RCC 7860 (cell line): ENCODE measurements around the gene RHOG.
"Not testable (repeated sequence)": the region's sequence is repeated elsewhere in the genome, so short reads cannot be mapped to it uniquely, and the experiment has no call there.

Experiments used
- DNase-seq: peaks from one replicate; pipeline ENCODE4 v3.0.0-alpha.2; 2015; ENCODE audit warnings: low spot score
- FAIRE-seq: peaks from 2 replicates; lab custom pipeline; 2012; peaks lifted over from hg19 to GRCh38; lab: Jason Lieb, UNC

Gene RHOG

DNA sequence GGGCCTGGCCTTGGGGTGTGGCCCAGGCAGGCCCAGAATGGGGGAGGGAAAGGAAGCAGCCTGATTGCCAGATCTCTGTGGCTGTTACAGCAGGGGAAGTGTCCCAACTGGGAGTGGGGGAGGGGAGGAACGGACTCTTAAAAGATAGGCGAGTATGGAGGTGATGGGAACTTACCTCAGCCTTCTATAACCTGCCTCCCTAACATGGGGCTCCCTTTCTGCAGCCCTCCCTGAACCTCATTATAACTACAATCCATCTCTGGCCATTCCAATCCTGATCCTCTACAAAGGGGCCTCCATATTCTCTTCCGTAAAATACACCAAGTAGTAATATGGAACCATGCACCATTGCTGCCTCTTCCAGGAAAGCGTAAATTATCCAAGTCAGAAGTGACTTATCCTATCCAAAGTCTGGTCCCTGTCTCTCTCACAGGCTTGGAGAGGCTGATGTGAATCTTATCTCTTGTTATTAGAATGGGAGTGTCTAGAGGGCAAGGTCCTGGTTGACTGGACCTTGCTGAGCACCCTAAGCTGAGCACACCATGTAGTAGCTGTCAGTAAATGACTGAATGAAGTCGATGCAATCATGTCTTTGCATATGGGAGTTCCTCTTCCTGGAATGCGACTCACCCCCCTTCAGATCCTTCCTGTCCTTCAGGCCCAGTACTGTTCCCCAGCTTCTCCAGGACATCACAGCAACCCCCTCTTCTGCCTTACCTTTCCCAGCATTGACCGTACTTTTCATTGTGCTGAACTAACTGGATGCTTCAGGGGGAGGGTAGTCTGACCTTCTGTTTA, 5.9 kb downstream of the RHOG start:
- DNase-seq (no peak), FAIRE-seq (no peak)

GRCh38 chr11:3834349-3834663, 6.5 kb downstream of the RHOG start:
- FAIRE-seq = no peak
- no peak for DNase-seq

DNA sequence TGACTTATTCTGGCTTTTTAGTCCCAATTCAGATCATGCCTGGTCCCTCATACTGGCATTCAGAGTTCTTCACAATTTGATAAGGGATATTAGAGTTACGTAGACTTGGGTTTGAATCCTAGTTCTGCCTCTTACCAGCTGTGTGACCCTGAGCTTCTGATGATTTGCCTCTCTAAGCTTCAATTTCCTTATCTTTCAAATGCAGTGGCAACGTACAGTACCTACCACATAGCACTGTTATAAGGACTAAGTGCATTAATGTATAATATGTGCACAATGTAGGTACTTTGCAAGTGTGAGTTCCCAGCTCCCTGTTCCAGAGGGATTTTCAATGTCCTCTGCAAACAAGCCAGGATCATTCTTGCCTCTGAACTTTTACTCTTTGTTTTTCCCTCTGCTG, 7.3 kb downstream of the RHOG start:
- DNase-seq (no peak), FAIRE-seq (no peak)

DNA sequence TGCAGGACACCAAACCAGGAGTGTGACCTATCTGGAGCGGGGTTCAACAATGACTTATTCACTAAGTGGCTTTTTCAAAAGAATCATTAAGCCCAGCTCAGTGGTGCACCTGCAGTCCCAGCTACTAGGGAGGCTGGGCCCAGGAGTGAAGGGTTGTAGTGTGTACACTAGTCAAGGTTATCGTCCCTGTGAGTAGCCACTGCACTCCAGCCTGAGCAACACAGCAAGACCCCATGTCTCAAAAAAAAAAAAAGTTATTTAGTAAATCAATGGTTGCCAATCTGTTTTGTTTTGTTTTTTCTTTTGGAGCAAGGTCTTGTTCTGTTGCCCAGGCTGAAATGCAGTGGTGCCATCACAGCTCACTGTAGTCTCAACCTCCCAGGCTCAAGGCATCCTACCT, 7.9 kb downstream of the RHOG start:
- FAIRE-seq = no peak
- no peak for DNase-seq

- no peak for DNase-seq
- FAIRE-seq = no peak
Measured at GRCh38 chr11:3831378-3832239, 9.2 kb downstream of the RHOG start.

DNA sequence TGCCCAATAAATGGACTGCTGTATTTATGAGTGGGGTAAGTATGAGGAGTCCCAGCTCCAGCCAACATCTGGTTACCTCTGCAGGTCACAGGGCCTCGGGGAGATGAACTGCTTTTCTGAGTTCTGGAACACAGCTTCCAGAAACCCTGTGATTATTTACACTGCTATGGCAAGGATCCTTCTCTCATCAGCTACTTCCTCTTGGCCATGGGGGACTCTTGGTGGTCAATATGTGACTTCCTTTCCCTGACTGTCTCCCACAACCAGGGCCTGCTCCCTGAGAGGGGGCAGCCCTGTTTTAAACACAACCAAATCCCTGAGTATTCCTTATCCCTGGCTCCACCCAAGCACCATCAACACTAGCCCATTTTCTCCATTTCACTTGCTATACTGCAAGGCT, 10.0 kb downstream of the RHOG start:
- FAIRE-seq (no peak), DNase-seq (no peak)

DNA sequence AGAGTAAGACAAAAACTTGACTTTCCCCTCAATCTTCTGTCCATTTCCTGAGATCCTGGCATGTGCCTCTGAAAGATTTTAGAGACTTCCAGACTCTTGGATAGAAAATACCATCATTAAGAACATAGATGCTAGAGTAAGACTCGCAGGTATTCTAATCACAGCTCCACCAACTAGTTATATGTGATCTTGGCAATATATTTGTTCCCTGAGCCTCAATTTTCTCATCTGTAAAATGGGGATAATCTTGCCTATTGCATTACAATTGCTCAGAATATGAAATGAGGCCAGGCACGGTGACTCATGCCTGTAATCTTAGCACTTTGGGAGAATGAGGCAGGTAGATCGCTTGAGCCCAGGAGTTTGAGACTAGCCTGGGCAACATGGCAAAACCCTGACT, 10.7 kb downstream of the RHOG start:
- DNase-seq = no peak
- no peak for FAIRE-seq

DNA sequence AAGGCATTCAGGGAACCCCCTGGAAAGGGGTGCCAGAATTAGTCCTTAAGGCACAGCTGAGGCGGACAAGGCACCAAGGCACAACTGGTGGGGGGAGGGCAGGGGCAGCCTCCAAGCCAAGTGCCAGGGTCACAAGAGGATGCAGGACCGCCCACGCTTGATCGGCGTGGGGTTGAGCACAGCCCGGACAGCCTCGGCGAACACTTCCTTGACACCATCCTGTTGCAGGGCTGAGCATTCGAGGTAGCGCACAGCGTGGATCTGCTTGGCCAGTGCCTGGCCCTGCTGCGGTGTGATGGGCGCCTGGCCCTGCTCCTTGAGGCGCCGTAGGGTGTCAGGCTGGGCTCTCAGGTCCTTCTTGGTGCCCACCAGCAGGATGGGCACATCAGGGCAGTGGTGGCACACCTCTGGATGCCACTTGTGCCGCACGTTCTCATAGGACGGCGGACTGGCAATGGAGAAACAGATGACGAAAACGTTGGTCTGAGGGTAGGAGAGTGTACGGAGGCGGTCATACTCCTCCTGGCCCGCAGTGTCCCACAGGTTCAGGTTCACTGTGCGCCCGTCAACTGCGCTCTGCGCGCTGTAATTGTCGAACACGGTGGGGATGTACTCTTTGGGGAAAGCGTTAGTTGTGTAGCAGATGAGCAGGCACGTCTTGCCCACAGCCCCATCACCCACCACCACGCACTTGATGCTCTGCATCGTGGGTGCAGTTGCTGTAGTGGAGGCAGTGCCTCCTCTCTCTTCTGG, 13.1 kb downstream of the RHOG start:
- DNase-seq (no peak), FAIRE-seq (no peak)

GRCh38 chr11:3826721-3827120, 14.0 kb downstream of the RHOG start:
- FAIRE-seq (no peak), DNase-seq (no peak)

DNA sequence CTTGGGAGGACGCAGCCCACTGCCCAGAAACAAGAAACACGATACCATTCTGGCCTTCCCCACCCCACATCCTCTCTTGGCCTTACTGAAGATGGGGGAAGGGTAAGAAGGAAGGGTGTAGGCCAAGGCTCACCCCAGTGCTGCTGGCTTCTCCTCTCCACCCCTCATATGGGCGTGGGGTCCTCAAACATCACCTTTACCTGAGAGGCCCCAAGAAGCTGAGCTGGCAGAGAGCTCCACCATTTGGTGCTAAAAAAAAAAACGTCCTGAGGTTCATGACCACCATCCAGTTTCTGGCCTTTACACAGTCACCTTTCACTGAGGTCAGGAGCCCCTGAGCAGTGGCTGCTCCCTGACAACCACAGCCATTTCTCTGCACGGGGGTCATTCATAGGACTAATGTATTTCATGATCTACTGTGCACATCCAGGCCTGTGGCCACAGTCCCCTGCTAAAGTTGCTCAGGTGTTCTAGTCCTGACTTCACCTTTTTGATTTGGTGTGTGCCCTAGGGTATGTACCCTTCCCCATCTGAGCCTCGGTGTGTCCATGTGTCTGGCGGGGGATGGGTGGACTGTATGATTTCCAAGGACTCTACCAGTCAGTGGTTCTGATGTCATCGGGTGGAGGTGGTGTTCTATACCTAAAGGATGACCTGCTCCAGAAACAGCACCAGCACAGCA, 15.1 kb downstream of the RHOG start:
- FAIRE-seq = no peak
- DNase-seq = no peak

DNA sequence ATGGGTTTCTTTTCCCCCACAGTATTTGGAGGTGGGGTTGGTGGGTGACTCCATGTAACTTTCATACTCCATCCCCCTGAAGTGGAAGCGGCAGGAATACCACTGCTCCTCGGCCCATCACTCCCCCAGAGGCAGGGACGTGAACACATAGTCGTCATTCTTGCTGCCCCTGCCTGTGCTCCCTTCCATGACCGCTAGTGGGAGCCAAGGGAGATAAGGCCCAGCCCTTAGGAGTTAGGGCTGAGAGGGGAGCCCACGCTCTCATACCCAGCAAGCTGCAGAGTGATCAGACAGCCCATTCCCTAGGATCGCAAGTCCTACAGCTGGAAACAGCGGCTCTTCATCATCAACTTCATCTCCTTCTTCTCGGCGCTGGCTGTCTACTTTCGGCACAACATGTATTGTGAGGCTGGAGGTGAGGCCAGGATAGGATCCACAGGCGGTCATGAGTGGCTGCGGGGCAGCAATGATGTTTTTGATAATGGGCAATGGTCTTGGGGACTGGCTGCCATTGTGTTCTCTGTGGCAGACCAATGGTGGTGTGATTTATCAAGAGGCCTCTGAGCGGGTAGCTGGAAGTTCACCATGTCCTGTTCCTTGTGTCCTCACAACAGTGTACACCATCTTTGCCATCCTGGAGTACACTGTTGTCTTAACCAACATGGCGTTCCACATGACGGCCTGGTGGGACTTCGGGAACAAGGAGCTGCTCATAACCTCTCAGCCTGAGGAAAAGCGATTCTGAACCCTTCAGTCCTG, 15.9 kb downstream of the RHOG start:
- FAIRE-seq = no peak
- DNase-seq = no peak

- no peak for DNase-seq
- FAIRE-seq = no peak
Measured at GRCh38 chr11:3823762-3824506, 16.8 kb downstream of the RHOG start.

GRCh38 chr11:3823303-3823702, 17.5 kb downstream of the RHOG start:
- peak; percentile 65 for FAIRE-seq
- DNase-seq = peak; percentile 48

DNA sequence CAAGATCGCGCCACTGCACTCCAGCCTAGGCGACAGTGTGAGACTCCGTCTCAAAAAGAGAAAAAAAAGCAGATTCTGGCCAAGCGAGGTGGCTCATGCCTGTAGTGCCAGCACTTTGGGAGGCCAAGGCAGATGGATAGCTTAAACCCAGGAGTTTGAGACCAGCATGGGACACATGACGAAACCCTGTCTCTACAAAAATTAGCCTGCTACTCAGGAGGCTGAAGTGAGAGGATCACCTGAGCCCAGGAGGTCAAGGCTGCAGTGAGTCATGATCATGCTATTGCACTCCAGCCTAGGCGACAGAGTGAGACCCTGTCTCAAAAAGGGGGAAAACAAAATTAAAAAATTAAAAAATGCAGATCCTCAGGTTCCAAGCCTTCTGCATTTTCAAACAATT, 18.4 kb downstream of the RHOG start:
- FAIRE-seq = no peak
- no peak for DNase-seq

GRCh38 chr11:3820971-3821370, 19.8 kb downstream of the RHOG start:
- FAIRE-seq = no peak
- DNase-seq = no peak

- FAIRE-seq (no peak), DNase-seq (no peak)
Measured at GRCh38 chr11:3817181-3817800, 23.5 kb downstream of the RHOG start.

DNA sequence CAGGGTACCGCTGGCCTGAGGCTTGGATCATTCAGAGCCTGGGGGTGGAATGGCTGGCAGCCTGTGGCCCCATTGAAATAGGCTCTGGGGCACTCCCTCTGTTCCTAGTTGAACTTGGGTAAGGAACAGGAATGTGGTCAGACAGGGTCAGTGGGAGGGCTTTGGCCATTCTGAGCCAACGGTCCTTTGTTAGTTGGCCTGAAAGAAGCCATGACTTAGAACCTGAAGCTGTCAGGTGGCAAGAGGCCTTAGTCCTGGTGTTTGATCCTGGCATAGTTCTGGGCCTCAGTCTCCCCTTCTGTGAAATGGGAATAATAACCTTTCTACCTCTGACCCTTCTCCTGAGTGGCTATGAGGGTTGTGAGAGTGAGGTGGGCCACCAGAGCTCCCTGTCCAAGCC, 24.1 kb downstream of the RHOG start:
- no peak for FAIRE-seq
- DNase-seq = no peak

- FAIRE-seq = no peak
- no peak for DNase-seq
Measured at GRCh38 chr11:3815845-3816244, 24.9 kb downstream of the RHOG start.

GRCh38 chr11:3814832-3815231, 25.9 kb downstream of the RHOG start:
- not testable (repeated sequence) for DNase-seq, FAIRE-seq
